C4-2B (cell line): ENCODE results near the gene TMOD1.

Source experiments
- H3K27ac ChIP-seq: fragments of 450-650 bp; 2 replicates; pipeline ENCODE4 v1.5.1; 2017
- ZFX ChIP-seq: fragments of 450-650 bp; IDR thresholded peaks from 2 replicates; pipeline ENCODE4 v1.6.1; 2017
- TF ChIP-seq, protein P1 (sequence below): fragments of 450-650 bp; conservative IDR thresholded peaks from 2 replicates; pipeline ENCODE4 v1.5.1; 2017; ENCODE audit warnings: mild to moderate bottlenecking

Gene TMOD1

DNA sequence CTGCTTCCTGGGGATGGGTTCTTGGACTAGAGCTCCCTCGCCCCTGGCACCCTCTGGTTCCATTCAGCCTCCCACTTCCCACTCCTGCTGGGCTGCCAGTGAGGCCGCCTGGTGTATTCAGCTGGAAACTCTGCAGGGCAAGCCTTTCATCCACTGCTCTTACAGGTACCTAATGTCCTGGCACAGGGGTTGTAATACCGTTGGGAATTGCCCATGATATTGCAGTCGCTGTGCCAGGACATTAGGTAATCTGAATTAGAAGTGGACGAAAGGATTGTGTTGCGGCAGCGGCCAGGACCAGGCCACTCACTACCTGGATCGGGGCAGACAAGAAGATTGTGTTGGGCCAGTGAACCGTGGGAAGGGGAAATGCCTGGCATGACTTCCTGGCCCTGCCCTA, 13.1 kb downstream of the TMOD1 start:
- TF ChIP-seq ZFX = no peak
- TF ChIP-seq, protein P1, sequence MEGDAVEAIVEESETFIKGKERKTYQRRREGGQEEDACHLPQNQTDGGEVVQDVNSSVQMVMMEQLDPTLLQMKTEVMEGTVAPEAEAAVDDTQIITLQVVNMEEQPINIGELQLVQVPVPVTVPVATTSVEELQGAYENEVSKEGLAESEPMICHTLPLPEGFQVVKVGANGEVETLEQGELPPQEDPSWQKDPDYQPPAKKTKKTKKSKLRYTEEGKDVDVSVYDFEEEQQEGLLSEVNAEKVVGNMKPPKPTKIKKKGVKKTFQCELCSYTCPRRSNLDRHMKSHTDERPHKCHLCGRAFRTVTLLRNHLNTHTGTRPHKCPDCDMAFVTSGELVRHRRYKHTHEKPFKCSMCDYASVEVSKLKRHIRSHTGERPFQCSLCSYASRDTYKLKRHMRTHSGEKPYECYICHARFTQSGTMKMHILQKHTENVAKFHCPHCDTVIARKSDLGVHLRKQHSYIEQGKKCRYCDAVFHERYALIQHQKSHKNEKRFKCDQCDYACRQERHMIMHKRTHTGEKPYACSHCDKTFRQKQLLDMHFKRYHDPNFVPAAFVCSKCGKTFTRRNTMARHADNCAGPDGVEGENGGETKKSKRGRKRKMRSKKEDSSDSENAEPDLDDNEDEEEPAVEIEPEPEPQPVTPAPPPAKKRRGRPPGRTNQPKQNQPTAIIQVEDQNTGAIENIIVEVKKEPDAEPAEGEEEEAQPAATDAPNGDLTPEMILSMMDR = no peak
- no peak overlapping the region for H3K27ac ChIP-seq

DNA sequence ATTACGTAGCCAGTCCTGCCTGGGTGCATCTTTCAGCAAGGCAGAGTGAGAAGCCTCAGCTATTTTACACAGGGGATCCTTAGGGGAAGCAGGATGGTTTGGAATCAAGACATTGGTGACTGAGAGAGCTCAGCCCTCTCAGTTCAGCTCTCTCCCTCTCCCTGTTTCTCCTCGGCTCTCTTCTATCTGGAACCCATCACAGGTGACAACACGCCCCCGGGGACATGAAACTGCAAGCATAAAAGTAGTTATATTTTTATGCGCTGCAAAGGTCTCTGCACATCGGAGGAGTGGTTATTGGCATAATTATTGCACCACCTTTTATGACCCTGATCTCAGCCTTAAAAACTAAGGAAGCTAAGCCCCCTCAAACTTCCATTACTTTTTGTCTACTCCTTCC, 14.2 kb downstream of the TMOD1 start:
- TF ChIP-seq, protein P1 = no peak
- no peak for TF ChIP-seq ZFX
- H3K27ac ChIP-seq = no peak overlapping the region

DNA sequence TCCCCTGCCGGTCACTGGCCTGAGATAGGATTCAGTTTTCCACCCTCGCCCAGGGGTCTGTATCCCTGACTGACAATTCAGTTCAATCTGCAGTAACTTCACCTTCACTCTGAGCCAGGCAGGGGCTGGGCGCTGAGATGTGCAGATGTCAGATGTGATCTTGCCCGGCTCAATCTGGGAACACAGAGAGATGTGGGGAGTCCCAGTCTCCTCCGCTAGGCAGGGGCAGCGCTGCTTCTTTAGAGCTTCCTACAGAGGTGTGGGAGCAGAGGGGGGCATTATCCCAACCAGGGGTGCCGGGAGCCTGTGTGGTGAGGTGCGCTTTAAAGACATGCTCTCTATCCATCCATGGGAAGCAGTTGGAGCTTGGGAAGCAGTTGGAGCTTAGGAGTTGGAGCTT, 14.6 kb downstream of the TMOD1 start:
- TF ChIP-seq ZFX = no peak
- TF ChIP-seq, protein P1 = no peak
- H3K27ac ChIP-seq = no peak overlapping the region

DNA sequence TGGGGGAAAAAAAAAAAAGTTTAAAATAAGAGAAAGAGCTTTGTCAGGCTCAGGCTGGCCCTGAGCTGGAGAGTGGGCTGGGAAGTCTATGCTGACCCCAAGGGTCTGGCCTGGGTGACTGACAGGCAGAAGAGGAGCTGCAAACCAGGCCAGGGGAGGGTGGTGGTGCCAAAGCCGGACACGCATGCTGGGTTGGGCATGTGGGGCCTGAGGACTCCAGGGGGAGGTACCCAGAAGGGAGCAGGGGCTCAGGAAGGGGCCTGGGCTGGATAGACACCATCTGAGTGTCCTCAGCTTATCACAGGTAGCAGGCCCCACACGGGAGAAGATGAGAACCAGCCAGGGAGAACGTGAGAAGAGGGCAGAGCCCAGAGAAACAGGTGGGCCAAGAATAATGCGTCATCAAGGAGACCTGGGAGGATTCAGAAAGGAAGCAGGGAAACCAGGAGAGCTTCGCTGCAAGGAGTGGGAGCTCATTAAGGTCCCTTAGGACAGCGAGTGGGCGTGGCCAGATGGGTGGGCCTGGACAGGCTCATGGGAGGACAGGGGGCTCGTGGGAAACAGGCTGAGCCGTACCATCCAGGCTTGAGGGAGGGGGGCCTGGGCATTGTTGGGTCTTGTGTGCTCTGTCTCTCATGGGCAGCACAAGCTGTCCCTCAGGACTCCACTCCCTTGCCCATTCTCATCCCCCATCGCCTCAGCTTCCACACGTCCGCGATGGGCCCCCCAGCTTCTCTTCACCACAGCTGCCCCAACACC, 16.0 kb downstream of the TMOD1 start:
- TF ChIP-seq, protein P1 = no peak
- TF ChIP-seq ZFX = no peak
- no peak overlapping the region for H3K27ac ChIP-seq

GRCh38 chr9:97518166-97518908, 16.9 kb downstream of the TMOD1 start:
- no peak overlapping the region for H3K27ac ChIP-seq
- TF ChIP-seq, protein P1 = no peak
- no peak for TF ChIP-seq ZFX

DNA sequence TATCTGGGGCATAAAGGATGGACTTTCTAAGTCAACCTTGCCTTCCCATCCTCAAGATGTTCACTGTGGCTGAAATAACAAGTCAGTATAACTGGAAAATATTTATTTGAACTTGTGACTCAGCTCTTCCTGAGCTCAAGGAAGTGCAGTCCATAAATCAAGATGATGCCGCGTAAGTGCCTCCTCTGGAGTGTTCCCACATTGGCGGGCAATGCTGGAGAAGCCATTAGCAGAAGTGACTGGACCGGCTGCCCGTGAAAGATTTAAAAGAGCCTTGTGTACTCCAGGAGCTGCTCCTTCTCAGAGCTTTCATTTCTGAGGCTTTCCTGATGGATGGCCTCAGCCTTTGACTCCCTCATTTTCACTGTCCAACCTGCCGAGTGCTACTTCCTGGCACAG, 17.4 kb downstream of the TMOD1 start:
- TF ChIP-seq, protein P1 = no peak
- TF ChIP-seq ZFX = no peak
- H3K27ac ChIP-seq = no peak overlapping the region

DNA sequence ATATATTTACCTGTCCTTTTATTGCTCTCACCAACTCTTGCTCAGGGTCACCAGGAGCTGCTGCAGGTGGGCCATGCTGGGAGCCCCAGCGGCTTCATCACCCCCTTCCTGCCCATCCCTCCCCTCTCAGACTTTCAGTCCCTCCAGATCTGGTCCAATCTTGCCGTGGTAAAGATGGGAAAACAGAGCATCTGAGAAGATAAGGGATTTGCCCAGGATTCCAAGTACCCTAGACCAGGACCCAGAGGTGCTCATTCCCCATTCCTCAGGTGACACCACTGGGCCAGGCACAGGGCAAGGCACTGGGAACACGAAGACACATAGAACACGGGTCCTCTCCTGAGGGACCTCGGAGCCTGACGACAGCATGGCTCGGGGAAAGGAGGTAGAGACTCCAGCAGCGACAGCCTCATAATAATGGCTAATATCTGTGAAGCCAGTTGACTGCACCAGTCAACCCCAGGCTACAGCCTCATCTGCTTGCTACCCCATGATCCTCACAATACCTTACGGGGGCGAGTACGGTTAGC, 18.0 kb downstream of the TMOD1 start:
- H3K27ac ChIP-seq = no peak overlapping the region

More for the DNA sequence above, 18.0 kb downstream of the TMOD1 start:
- TF ChIP-seq, protein P1 = no peak
- TF ChIP-seq ZFX = no peak
